Stimulated activated CD4-positive, alpha-beta T cell treated with anti-CD3 and anti-CD28 coated beads, TNF-alpha, amount 100 ng/mL, for 48 hours (primary cell): ENCODE measurements around the gene PPP3R1.
A peak's percentile ranks its signal among the peaks of the same experiment; 100 is the strongest.
"Not testable (repeated sequence)": the region's sequence is repeated elsewhere in the genome, so short reads cannot be mapped to it uniquely, and the experiment has no call there.

ENCODE experiments used
- DNase-seq, 3 donors: peaks; one replicate each; pipeline ENCODE4 v3.0.0-alpha.2; 2020; ENCODE audit warnings: low read depth in 3 of 3

PPP3R1 gene

GRCh38 chr2:68188831-68189230 is 63.5 kb downstream of the PPP3R1 start:
- no peak for DNase-seq

- DNase-seq = no peak
Observed at GRCh38 chr2:68187329-68187728, 65.0 kb downstream of the PPP3R1 start.

DNA sequence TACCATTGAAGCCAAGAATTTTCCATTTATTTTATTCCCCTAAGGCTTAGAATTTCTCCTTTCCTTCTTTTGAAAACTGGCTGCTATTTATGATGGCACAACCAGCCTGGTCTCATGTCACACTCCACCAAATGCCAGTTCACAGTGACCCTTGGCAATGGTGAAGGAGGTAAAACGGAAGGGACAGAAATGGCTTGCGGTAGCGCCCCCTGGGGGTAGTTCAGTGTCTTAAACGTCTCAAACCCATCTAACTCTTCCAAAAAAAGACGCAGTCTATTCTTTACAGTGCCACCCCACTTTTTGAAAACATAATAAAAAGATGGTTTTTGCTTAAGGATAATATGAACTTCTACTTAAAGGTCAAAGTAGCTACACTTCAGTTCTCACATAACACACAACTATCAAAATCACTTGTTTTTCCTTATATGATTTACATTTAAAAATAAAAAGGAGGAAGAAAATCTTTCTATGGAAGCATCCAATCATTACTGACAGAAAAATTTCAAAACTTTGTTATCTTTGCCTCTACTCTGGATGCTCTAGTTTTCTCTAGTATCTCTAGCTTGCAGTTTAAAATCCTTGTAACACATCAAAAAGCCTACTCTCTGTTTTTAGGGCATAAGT is 66.7 kb downstream of the PPP3R1 start:
- DNase-seq = peak; percentile 26 to 50 (median 43)

- DNase-seq = no peak
Observed at GRCh38 chr2:68182902-68183301, 69.4 kb downstream of the PPP3R1 start.

GRCh38 chr2:68178954-68179627 is 73.2 kb downstream of the PPP3R1 start:
- DNase-seq = no peak

DNA sequence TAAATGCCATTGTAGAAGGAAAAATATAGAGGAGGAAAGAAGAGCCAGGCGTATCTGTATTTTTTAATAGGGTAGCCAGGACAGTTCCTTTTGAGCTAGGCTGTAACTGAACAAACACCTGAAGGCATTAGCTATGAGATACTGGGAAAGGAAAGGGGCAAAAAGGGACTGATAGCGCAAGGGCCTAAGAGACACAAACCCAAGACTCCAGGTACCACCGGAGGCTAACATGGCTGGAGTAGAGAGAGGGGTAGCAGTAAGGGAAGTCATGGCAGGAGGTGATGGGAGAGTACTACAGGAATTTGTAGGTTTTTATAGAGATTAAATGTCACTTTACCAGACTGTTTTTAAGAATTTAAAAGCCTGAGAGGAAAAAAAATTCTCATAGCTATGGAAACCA is 73.9 kb downstream of the PPP3R1 start:
- no peak for DNase-seq

DNA sequence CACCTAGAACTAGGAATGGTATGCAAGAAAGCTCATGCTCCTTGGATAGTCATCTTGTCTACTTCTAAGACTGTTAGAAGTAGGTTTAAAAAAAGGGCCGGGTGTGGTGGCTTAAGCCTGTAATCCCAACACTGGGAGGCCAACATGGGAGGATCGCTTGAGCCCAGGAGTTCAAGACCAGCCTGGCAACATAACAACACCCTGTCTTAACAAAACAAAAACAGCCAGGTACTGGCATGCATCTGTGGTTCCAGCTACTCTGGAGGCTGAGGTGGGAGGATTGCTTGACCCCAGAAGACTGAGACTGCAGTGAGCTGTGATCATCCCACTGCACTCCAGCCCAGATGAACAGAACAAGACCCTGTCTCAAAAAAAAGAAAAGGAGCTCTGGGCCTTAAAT is 74.8 kb downstream of the PPP3R1 start:
- no peak for DNase-seq

DNA sequence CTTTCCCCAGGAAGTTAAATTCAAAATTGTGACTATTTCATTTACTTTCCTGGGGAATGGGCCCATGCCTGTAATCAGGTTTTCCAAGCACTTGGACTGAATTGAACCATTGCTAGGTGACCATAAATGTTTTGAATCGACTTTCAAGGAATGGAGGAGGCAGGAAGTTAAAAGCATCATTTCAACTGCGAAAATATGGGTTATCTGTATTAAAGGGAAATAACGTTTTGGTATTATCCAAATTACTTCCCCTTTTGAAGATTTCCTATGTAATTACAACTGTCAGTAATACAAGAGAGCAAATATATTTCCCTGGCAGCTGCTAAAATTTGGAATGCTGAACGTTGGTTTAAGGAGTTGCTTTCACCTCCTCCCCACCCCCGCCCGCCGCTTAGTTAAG is 75.7 kb downstream of the PPP3R1 start:
- no peak for DNase-seq

GRCh38 chr2:68175210-68175609 is 77.1 kb downstream of the PPP3R1 start:
- DNase-seq = not testable (repeated sequence)

- no peak for DNase-seq
Observed at GRCh38 chr2:68172990-68173700, 79.2 kb downstream of the PPP3R1 start.

- DNase-seq = no peak
Observed at GRCh38 chr2:68172521-68172920, 79.8 kb downstream of the PPP3R1 start.

DNA sequence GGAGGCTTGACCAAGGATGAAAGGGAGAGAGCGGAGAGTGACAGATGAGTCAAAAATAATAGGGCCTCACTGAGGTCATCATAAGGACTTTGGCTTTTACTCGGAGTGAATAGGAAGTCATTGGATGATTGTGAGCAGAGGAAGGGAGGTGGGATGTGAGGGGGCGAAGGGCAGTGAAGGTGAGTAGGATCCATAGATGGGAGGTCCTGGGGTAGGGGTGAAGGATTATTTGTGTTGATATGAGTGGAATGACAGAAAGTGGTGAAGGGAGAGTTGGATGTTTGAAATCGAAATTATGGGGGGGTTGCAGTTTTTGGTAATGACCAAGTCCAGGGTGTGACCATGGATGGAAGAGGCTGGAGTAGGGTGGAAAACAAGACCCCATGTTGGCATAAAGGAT is 80.6 kb downstream of the PPP3R1 start:
- DNase-seq = no peak

DNA sequence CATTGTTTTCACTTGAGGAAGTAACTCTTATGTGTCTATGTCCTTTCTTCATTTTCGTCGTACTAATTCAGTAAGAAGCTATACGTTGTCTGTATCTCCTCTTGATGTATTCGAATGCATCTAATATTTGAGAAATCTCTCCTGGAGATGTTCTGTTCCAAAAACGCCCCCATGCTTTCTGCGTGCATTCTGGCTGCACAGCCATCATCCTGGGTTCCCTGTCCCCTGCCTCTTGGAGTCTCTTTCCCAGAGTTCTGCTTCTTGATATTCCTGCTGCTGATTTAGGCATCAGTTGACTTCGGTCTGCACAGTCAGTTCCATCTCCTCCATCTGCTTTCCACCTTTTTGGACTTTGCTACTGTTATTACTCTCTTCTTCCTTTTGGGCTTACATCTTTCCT is 81.2 kb downstream of the PPP3R1 start:
- DNase-seq = no peak

- DNase-seq = no peak
Observed at GRCh38 chr2:68169308-68169707, 83.0 kb downstream of the PPP3R1 start.

- no peak for DNase-seq
Observed at GRCh38 chr2:68167186-68167585, 85.1 kb downstream of the PPP3R1 start.

DNA sequence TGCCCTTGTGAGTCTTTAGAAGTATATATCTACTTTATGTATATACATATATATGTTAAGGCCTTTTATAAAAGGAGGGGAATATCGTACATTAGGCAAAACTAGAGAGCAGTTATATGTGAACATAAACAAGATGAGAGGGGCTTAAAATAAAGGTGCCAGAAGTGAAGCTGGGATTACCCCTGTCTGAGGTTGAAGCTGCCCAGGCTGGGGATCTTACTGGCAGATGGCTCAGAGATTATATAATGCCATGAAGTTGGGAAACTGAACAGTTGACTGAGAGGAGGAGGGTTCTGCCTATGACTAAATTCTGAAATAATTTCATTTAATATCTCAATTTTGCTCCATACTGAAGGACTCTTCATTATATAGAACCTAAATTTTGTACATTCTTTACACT is 88.7 kb downstream of the PPP3R1 start:
- DNase-seq = no peak

- no peak for DNase-seq
Observed at GRCh38 chr2:68158134-68158447, 94.2 kb downstream of the PPP3R1 start.

DNA sequence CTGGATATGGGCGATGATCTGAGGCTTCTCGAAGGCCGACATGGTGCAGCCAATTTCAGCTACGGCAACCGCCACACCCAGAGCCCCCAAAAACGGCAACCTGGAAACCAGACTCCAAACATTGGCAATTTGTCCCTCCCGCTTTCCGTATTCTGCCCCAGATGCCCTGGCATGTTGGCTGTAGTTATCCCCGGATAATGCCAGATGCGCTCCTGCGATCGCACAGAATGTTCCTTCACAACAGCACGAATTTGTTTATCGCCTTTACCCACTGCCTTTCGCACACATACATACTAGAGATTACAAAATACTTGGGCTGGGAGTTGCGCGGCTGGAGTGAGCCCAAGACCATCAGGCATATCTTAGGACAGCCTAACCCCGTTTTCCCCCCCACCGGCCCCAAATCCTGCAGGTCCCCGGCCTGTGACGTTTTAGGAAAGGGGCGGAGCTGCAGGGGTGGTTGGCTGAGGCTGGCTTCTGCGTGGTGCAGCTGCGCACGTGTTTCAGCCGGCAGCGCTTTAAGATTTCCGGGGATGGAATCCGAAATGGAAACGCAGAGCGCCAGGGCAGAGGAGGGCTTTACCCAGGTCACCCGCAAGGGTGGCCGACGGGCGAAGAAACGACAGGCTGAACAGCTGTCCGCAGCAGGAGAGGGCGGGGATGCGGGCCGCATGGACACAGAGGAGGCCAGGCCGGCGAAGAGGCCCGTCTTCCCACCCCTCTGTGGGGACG is 94.8 kb downstream of the PPP3R1 start, which contains the start of gene PNO1:
Gene PNO1 (plus strand): TSS at position 487 of the 732 bp plus-strand sequence. CDS start 47 bp downstream, at position 534.
- DNase-seq = peak; percentile 92 to 97 (median 95)

DNA sequence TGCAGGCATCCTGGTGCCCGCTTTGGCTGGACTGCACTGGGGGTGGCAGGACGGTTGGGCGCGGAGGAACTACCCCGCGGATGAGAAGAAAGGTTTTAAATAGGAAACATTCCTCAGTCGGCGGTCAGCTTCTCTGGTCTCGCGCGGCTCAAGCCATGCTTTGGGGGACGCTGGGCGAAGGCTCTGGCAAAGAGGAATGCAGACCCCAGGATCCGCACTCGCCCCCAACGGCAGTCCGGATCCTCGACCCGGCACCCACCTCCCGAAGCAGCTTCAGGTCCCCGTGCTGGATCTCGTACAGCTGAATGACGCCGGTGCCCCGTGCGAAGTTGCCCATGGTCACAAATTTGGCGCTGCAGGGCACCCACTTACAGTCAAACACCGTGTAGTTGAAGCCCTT is 95.3 kb downstream of the PPP3R1 start:
- DNase-seq = no peak

- DNase-seq = no peak
Observed at GRCh38 chr2:68156419-68156818, 95.9 kb downstream of the PPP3R1 start.

GRCh38 chr2:68155618-68156017 is 96.7 kb downstream of the PPP3R1 start:
- no peak for DNase-seq

GRCh38 chr2:68152681-68153347 is 99.5 kb downstream of the PPP3R1 start:
- DNase-seq = no peak
